ENCODE data around the gene FADD.

GRCh38 chr11:70255477-70256116 is 52.5 kb downstream of the FADD start:
- TF ChIP-seq ZNF8 (CRISPR knock-in tag; IDR thresholded peaks at IDR 0.05): no peak
- TF ChIP-seq CSRNP3 (CRISPR knock-in tag; IDR thresholded peaks at IDR 0.05): no peak
- no peak for TF ChIP-seq TCF4 (CRISPR knock-in tag; IDR thresholded peaks at IDR 0.05; ENCODE audit: borderline replicate concordance)
- no peak for TF ChIP-seq PPARA (CRISPR knock-in tag; IDR thresholded peaks at IDR 0.05; ENCODE audit: borderline replicate concordance)
- no peak for TF ChIP-seq TSHZ2 (CRISPR knock-in tag; IDR thresholded peaks at IDR 0.05)
- no peak for TF ChIP-seq PATZ1 (CRISPR knock-in tag; IDR thresholded peaks at IDR 0.05; ENCODE audit: borderline replicate concordance)
- TF ChIP-seq RARB (CRISPR knock-in tag; IDR thresholded peaks at IDR 0.05): no peak
- no peak for TF ChIP-seq OSR1 (CRISPR knock-in tag; IDR thresholded peaks at IDR 0.05)
- TF ChIP-seq ESRRG (CRISPR knock-in tag; IDR thresholded peaks at IDR 0.05): no peak
